Body of pancreas (tissue), 4 donors: Measurements from ENCODE around the gene PCTP.

Experiments used
- CTCF ChIP-seq, 7 experiments: fragments of 450-650 bp in 4 of 7; fragments of 200-600 bp in 3 of 7; sonication (generic) in 3 of 7; IDR thresholded peaks; one replicate each; pipeline ENCODE4 v1.5.1; 2016 to 2019; ENCODE audit warnings: antibody characterized with exemption in 7 of 7
- POLR2A ChIP-seq, 3 donors: fragments of 450-650 bp; IDR thresholded peaks; one replicate each; pipeline ENCODE4 v1.6.1; 2016; ENCODE audit warnings: antibody characterized with exemption in 3 of 3, mild to moderate bottlenecking in 2 of 3

- TF ChIP-seq POLR2A (IDR thresholded peaks at IDR 0.05) (no peak), CTCF (IDR thresholded peaks at IDR 0.05) (no peak)
Measured at GRCh38 chr17:55728833-55729232, 22.0 kb upstream of the PCTP start.
